Stimulated activated CD4-positive, alpha-beta T cell treated with anti-CD3 and anti-CD28 coated beads, TNF-alpha, amount 100 ng/mL, for 48 hours (primary cell): ENCODE measurements around the gene AKR1D1.
"Not testable (repeated sequence)": the region's sequence is repeated elsewhere in the genome, so short reads cannot be mapped to it uniquely, and the experiment has no call there.

ENCODE experiments used
- DNase-seq, 3 donors: peaks; one replicate each; pipeline ENCODE4 v3.0.0-alpha.2; 2020; ENCODE audit warnings: low read depth in 3 of 3

Gene AKR1D1

DNA sequence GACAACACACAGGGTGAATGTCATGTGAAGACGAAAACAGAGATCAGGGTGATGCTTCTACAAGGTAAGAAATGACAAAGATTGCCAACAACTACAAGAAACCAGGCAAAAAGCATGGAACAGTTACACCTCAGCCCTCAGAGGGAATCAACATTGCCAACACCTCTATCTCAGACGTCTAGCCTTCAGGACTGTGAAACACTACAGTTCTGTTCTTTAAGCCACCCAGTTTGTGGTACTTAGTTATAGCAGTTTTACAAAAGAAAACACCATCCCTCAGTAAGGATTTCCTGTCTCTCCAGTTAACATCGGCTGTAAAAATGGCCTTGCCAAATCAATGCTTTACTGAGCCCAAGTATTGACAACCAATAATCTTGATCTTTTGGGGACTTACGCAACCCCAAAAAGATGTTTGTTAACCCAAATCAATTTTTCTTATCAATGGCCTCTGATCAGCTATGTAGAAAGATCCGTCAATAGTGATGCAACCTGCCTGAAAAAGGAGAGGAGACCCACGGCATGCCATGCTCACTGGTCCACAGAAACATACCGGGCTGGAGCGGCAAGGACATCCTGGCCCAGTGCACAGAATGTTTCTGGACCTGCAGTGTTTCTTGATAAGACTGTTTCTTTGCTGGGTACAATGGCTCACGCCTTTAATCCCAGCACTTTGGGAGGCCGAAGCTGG lies 44.0 kb downstream of the AKR1D1 start:
- DNase-seq = no peak

DNA sequence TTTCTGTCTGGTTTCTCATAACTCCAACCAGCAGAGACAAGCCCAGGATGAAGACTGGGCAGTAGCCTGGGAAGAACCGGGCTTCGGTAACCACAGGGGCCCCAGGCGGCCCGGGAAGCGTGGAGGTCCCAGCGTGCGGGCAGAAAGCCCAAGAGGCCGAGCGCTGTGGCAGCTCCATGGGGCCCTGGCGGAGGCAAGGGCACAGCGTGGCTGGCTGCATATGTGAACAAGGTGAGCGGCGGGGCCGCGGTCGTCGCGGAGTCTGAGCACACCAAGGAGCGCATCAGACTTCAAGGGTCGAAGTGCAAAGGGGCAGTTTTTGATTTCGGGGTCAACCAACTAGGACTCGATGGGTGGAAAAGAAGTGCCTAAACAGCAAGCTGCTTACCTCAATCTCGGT lies 45.9 kb downstream of the AKR1D1 start:
- DNase-seq = no peak

DNA sequence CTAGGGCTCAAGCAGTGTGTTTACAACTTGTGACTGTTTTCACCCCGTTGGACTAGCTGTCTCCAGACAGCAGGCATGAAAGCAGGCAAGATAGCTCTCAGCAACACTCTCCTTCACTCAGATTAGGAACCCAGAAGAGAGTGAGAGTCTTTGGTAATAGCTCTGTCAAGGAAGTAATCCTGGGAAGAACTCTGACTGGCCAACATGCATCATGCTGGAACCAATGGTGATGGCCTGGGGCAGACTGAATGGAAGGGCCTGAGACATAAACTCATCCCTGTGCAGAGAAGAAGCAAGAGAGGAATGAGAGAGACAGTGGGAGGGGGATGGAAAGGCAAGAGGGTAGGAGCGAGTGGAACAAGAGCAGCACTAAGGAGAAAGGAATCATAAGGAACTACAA lies 48.9 kb downstream of the AKR1D1 start:
- no peak for DNase-seq

DNA sequence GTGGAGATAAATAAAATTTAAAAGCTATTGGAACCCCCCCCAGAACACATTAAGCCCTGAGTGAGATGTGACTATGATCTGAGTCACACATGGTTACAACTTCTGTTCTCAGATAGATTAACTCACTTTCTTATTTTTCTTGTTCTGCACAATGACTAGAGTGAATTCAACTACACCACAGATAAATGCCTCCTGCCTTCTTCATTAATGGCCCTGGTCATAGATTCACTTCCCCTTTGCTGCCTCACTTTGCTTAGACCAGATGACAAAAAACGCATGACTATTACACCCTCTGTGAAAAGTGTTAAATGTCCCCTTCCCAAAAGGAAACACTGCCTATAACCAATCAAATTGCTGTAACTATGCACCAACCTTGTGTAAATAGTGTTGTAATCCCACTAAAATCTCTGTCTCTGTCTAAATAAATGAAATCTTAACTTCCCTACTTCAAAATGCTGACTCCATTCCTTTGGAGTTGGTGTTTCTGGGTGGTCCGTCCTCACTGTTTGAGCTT lies 49.4 kb downstream of the AKR1D1 start:
- DNase-seq = no peak

DNA sequence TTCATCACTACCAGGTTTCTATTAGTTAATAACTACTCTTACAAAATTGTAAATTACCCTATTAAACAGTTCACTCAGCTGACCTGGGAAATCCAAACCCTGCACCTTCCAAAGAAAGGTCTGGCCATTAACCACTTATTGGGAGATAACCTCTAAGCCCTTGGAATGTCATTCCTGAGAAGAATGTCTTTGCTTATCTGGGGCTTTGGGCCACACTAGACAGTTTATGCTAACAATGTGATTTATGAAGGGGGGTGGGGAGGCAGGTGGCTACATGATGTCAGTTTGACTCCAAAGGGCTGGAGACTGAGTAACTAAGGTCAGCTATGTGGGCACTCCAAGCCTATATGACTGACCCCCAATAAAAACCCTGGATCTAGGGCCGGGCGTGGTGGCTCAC lies 50.7 kb downstream of the AKR1D1 start:
- no peak for DNase-seq

DNA sequence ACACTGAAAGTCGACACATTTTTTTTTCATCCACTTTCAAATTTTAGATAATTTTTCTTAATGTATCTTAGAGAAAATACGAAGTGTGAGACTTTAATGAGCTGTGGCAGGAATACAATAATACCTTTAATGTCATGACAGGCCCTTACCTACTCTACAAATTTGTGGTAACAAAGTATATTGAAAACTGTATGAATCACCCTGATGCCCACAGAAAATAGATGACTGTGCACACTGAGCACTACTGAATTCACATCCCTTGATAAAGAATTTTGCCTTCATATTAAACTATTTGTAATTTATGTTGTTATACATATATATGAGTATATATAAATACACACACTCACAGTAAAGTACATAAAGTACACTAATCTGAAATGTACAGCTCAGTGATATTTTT lies 51.7 kb downstream of the AKR1D1 start:
- no peak for DNase-seq

DNA sequence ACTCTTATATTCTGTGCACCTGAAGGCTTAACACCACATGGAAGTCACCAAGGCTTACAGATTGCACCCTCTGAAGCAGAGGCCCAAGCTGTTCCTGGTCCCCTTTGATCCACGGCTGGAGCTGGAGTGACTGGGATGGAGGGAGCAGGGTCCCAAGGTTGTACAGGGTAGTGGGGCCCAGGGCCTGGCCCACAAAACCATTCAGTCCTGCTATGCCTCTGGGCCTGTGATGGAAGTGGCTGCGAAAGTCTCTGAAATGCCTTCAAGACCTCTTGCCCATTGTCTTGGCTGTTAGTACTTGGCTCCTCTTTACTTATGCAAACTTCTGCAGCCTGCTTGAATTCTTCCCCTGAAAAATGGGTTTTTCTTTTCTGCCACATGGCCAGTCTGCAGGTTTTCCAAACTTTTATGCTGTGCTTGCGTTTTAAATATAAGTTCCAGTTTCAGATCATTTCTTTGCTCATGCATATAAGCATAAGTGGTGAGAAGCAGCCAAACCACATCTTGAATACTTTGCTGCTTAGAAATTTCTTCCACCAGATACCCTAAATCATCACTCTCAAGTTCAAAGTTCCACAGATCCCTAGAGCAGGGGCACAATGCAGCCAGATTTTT lies 53.4 kb downstream of the AKR1D1 start:
- DNase-seq = no peak

DNA sequence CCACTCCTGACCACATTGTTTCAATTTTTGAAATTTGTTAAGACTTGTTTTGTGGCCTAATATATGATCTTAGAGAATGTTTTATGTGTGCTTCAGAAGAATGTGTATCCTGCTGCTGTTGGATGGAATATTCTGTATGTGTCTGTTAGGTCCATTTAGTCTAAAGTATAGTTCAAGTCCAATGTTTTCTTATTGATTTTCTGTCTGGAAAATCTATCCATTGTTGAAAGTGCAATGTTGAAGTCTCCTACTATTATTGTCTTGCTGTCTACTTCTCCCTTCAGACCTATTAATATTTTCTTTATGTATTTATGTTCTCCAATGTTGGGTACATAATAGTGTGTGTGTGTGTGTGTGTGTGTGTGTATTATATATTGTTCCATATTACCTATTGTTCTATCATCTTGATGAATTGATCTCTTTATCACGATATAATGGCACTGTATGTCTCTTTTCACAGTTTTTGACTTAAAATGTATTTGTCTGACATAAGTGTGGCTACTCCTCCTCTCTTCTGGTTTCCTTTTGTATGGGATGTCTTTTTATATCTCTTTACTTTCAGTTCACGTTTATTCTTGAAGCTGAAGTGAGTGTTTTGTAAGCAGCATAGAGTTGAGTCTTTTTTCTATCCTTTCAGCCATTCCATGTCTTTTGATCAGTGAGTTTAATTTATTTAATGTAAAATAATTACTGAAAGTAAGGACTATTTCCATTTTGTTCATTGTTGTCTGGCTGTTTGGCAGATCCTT lies 61.3 kb downstream of the AKR1D1 start:
- no peak for DNase-seq

DNA sequence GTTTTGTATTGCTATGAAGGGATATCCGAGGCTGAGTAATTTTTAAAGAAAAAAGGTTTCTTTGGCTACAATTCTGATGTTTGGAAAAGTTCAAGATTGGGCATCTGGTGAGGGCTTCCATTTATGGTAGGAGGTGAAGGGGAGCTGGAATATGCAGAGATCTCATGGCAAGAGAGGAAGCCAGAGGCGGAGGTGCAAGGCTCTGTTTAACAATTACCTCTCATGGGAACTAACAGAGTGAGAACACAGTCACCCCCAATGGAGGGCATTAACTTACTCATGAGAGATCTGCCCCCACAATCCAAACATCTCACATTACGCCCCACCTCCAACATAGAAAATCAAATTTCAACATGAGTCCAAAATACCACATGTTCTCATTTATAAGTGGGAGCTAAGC lies 62.0 kb downstream of the AKR1D1 start:
- DNase-seq = no peak

DNA sequence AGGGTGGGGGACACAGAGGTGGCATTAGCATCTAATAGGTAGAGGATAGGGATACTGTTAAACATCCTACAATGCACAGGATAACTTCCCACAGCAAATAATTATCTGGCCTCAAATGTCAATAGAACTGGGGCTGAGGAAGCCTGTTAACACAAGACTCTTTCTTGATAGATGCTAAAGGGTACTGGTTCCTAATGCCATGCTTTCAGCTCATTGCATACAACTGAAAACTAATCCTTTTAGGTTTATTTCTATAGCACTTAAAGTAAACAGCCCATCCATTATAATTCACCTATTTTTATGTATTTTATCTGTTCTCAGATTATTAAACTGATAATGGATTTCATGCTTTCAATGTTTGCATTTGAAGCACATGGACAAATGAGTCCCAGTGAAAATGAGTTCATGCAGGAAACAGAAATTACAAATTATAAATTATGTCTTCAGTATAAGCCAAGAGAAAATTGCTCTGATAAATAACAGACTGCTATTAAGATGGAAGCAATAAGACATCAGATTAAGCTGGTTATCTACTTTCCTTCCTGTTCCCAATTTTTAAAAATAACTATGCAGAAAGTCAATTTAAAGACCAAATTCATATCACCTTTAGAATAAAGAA lies 66.4 kb downstream of the AKR1D1 start:
- no peak for DNase-seq

DNA sequence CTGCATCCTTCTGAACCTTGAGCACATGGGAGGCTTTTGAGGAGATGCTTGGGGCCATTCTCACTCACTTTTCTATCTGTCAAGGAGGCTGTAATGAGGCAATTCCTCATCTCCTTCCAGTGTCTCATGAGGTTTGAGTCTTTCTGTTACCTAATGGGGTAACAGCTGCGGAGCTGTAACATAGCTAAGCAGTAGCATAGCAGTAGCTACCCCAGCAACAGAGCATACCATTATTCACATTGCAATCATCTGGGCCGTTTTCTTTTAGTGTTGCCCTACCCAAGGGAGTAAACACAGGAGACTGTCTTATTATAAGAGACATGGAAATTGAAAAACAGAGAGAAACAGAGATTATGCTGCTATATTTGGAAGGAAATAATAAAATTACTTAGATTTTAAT lies 68.7 kb downstream of the AKR1D1 start:
- no peak for DNase-seq

DNA sequence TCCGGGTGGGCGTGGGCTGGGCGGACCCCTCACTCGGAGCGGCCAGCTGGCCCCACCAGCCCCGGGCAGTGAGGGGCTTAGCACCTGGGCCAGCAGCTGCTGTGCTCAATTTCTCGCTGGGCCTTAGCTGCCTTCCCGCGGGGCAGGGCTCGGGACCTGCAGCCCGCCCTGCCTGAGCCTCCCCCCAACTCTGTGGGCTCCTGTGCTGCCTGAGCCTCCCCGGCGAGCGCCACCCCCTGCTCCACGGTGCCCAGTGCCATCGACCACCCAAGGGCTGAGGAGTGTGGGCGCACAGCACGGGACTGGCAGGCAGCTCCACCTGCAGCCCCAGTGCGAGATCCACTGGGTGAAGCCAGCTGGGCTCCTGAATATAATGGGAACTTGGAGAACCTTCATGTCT lies 70.0 kb downstream of the AKR1D1 start:
- not testable (repeated sequence) for DNase-seq

DNA sequence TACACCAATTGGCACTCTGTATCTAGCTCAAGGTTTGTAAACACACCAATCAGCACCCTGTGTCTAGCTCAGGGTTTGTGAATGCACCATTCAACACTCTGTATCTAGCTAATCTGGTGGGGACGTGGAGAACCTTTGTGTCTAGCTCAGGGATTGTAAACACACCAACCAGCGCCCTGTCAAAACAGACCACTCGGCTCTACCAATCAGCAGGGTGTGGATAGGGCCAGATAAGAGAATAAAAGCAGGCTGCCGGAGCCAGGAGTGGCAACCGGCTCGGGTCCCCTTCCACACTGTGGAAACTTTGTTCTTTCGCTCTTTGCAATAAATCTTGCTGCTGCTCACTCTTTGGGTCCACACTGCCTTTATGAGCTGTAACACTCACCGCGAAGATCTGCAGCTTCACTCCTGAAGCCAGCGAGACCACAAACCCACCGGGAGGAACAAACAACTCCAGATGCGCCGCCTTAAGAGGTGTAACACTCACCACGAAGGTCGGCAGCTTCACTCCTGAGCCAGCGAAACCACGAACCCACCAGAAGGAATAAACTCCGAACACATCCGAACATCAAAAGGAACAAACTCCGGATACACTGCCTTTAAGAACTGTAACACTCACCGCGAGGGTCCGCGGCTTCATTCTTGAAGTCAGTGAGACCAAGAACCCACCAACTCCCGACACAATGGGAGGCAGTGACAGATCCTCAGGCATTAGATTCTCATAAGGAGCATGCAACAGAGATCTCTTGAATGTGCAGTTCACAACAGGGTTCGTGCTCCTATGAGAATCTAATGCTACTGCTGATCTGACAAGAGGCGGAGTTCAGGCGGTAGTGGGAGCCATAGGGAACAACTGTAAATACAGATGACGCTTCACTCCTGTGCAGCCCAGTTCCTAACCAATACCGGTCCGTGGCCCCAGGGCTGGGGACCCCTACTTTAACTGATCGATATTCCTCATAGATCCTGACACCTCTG lies 70.8 kb downstream of the AKR1D1 start:
- not testable (repeated sequence) for DNase-seq

DNA sequence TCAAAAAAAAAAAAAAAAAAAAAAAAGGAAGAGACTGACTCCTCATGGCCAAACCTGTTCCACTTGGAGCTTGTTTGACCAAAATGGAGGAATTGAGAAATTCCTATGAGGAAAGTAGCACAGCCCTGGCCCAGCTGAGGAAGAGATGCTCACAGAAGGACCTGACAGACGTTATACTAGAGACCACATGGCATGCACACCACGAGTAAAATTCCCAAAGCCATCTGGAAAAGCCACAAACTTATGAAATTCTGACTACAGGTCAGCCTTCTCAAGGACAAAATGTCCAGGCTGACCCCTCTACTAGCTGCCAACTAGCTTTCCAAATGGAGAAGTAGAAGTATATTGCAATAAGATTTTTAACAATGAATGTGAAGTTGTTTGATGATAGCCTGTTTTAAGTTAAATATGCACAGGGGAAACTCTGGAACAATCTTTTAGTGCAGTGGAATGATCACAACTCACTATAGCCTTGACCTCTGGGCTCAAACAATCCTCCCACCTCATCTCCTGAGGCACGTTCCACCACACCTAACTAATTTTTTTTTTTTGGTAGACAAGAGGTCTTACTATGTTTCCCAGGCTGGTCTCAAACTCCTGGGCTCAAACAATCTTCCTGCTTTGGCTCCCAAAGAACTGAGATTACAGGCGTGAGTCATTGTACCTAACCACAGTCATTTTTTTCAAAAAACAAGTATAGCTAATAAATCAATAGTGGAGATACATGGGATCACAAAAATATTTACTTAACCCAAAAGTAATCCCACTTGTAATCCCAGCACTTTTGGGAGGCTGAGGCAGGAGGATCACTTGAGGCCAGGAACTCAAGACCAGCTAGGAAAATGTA lies 75.7 kb downstream of the AKR1D1 start:
- DNase-seq = no peak

DNA sequence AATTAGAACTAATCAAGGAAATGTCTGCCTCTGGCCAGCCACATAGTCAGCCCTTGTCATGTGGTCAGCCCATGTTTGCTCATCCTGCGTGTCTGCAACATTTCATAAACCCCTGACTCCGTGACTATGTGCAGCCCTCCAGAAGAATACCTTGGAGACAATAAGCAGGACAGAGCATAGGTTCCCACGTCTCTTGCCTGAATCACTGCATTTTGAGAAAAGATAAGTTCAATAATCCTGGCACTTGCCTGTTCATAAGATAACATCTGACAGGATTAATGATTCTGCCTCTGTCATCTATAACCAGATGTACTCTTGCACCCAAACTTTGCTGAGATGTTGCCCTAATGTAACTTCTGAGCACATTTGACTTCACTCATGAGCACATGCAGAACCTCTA lies 78.4 kb downstream of the AKR1D1 start:
- no peak for DNase-seq

DNA sequence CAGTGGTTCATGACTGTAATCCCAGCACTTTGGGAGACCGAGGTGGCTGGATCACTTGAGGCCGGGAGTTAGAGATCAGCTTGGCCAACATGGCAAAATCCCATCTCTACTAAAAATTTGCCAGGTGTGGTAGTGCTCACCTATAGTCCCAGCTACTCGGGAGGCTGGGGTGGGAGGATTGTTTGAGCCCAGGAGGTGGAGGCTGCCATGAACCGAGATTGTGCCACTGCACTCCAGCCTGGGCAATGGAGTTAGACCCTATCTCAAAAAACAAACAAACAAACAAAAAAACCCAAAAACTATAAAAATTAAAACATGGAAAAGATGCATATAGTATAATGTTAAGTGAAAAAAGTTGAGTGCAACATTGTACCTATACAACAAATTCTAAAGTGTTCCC lies 81.4 kb downstream of the AKR1D1 start:
- DNase-seq = no peak

DNA sequence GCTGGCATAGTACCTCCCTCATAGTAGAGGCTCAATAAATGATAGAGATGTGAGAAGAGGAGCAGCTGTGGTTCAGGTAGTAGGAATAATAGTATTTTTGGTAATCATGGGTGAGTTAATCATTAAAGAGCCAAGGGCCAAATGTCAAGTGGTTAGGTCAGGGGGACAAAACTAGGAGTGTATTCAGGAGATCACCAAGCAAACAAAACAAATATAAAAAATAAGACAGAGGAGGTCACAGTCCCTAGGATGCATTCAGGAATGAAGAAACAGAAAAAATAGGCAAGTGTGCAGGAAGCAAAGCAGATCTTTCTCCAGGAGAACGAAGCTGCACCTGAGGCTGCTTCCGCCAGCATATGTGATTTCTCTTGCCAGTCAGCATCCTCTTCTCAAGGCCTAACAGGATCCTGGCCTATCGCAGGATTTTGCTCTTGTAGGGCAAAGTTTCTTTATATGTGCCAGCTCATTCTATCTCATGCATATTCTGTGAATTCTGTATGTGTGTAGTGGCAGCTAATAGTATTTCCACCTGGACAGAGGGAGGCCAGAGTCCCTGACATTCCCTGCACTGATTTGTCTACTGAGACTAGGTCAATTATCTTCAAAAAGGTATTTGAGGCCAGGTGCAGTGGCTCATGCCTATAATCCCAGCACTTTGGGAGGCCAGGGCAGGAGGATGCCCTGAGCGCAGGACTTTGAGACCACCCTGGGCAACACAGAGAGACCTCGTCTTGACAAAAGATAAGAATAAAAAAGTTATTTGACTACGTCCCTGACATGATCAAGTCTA lies 82.7 kb downstream of the AKR1D1 start:
- no peak for DNase-seq

DNA sequence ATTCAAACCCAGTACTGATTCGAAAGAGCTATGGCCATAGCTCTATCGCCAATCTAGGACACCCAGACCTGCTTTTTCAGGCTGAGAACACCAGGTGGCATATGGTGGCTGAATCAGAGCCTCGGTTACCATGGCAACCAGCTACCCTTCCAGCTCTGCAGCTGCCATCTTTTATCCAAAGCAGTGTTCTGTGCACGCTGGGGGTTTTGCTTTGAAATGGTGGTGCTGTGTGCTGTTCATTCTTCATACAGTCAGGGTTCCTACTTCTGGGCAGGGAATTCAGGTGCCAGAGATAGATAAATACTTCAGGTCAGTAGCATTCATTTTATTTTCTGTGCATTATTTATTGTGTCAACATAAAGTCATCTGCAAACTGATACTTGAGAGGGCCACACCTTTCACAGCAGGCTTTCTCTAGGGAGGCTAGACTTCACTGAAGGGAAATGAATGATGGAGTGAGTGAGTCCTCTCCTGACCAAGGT lies 85.4 kb downstream of the AKR1D1 start:
- DNase-seq = peak; percentile 46 to 70 (median 64)

DNA sequence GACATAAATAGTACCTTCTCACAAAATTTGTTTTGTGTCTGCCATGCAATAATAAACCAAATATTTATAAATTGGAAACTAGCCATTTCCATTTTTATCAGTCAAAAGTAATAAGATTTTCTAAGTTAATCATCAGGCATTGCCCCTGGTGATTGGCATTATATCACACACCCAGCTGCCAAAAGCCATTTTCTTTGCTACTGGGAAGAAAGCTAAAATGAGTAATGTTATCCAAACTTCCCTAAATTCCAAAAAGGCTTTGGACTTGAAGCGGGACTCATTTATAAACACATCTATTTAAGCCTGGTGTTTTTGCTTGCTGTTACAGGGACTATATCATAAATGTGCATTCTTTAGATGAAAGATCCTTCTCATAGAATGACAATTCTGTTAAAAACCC lies 86.0 kb downstream of the AKR1D1 start:
- no peak for DNase-seq
